Sigmoid colon (tissue), 4 donors: ENCODE results near the gene CD180.

Experiments used
- EP300 ChIP-seq, 4 donors: sonication (generic); formaldehyde crosslinking; IDR thresholded peaks; one replicate each; pipeline ENCODE4 v1.6.1; 2017; ENCODE audit warnings: antibody characterized with exemption in 4 of 4
- POLR2A ChIP-seq, 2 donors: fragments of 450-650 bp; IDR thresholded peaks; one replicate each; pipeline ENCODE4 v1.6.1; 2016; ENCODE audit warnings: antibody characterized with exemption in 2 of 2, mild to moderate bottlenecking in 2 of 2, moderate library complexity in 2 of 2
- TF ChIP-seq, protein P1 (sequence below), 4 experiments: fragments of 450-650 bp in 3 of 4; fragments of 200-600 bp in 1 of 4; IDR thresholded peaks; one replicate each; pipeline ENCODE4 v1.5.1; 2016 to 2019; ENCODE audit warnings: antibody characterized with exemption in 4 of 4, mild to moderate bottlenecking in 3 of 4, moderate library complexity in 2 of 4

DNA sequence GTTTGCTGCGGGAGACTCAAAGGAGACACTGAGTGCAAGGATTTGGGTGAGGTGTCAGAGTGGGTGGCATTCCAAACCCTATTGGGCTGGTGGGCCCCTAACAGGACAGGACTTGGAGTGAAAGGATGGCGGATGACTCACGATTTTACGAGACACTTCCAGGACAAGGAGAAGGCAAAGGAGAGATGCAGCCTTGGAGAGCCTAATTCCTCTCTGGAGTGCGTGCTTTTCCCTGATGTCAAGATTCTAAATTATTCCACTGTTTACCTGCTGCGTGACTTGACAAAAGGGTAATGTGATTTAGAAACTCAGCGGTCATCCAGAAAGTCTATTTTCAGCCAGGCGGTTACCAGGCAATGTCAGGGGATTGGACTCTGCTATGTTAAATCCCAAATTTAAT, 41.6 kb upstream of the CD180 start:
- TF ChIP-seq, protein P1, sequence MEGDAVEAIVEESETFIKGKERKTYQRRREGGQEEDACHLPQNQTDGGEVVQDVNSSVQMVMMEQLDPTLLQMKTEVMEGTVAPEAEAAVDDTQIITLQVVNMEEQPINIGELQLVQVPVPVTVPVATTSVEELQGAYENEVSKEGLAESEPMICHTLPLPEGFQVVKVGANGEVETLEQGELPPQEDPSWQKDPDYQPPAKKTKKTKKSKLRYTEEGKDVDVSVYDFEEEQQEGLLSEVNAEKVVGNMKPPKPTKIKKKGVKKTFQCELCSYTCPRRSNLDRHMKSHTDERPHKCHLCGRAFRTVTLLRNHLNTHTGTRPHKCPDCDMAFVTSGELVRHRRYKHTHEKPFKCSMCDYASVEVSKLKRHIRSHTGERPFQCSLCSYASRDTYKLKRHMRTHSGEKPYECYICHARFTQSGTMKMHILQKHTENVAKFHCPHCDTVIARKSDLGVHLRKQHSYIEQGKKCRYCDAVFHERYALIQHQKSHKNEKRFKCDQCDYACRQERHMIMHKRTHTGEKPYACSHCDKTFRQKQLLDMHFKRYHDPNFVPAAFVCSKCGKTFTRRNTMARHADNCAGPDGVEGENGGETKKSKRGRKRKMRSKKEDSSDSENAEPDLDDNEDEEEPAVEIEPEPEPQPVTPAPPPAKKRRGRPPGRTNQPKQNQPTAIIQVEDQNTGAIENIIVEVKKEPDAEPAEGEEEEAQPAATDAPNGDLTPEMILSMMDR (IDR thresholded peaks at IDR 0.05): no peak
- TF ChIP-seq POLR2A (IDR thresholded peaks at IDR 0.05) (no peak), EP300 (IDR thresholded peaks at IDR 0.05) (peak; percentile 66 to 92 (median 79))
